ENCODE data around the gene SMARCA4. TPM values are rescaled to one million over a fixed set of nuclear protein-coding genes. Genes with fewer than 3 reads are reported as not detected.

SMARCA4 gene
- total and polyA plus RNA-seq, 5 donors from 2014 or later: 6.3 to 79.5 (median 7.5) TPM

GRCh38 chr19:10995926-10996600 is 35.2 kb downstream of the SMARCA4 start:
- Mint-ChIP-seq H3K36me3 (peaks cover 32% of the 10 kb centered on the region), H3K27ac (no peak overlapping the region), H3K4me3 (no peak overlapping the region), H3K4me1 (peaks cover 0 to 3% (median 0%) of the 10 kb centered on the region in 4 donors), H3K27me3 (no peaks in the 10 kb centered on the region), H3K9me3 (no peaks in the 10 kb centered on the region)
- no peak for DNase-seq
- Histone ChIP-seq H3K9me3 (ENCODE audit: control insufficient read depth in 2 of 2, low read length in 2 of 2) (no peaks in the 10 kb centered on the region), H3K36me3 (ENCODE audit: control insufficient read depth, insufficient read depth, low read length) (peaks cover 57% of the 10 kb centered on the region), H3K27me3 (ENCODE audit: control insufficient read depth, insufficient read depth, low read length) (no peaks in the 10 kb centered on the region), H3K27ac (ENCODE audit: insufficient read depth, low read length, poor library complexity, severe bottlenecking) (no peak overlapping the region), H3K4me3 (ENCODE audit: low read depth, low read length) (no peak overlapping the region), H3K4me1 (ENCODE audit: control insufficient read depth, insufficient read depth, low read length, poor library complexity, severe bottlenecking) (no peaks in the 10 kb centered on the region)
- no peak for ATAC-seq (ENCODE audit: low read depth in 2 of 2)

DNA sequence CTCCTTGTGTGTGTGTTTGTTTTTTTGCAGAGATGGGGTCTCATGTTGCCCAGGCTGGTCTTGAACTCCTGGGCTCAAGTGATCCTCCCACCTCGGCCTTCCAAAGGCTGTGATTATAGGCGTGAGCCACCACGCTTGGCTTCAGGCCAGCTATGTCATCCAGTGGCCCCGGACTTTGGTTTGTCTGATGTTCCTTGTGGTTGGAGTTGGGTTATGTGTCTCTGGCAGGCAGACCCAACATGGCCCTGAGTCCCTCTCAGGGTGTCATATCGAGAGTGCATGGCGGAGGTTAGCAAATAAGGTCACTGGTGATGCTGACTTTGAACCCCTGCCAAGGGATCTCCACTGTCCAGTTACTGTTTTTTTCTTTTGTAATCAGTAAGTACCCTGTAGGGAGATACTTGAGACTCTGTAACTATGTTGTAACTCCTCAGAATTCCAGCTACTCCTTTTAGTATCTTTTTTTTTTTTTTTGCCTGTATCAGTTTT is 37.3 kb downstream of the SMARCA4 start:
- no peaks in the 10 kb centered on the region for H3K9me3 Mint-ChIP-seq

DNA sequence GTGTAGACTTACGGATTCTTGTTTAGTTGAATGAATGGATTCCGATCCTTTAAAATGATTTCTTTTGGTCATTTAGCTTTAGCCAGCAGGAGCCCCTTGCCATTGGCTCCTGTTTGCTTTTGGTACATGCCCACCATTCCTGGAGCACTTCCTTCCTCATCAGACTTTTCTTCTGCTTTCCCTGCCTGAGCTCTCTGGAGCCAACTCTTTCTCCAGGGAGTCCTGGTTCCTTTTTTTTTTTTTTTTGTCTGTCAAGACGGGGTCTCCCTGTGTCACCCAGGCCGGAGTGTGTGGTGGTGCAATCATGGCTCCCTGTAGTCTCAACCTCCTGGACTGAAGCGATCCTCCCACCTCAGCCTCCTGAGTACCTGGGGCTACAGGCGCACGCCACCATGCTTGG is 37.8 kb downstream of the SMARCA4 start:
- Mint-ChIP-seq H3K36me3 (peaks cover 31% of the 10 kb centered on the region), H3K9me3 (no peaks in the 10 kb centered on the region), H3K4me1 (no peaks in the 10 kb centered on the region), H3K27ac (no peak overlapping the region), H3K27me3 (no peaks in the 10 kb centered on the region), H3K4me3 (no peak overlapping the region)
- Histone ChIP-seq H3K36me3 (ENCODE audit: control insufficient read depth, insufficient read depth, low read length) (peaks cover 64% of the 10 kb centered on the region), H3K4me3 (ENCODE audit: low read depth, low read length) (no peak overlapping the region), H3K4me1 (ENCODE audit: control insufficient read depth, insufficient read depth, low read length, poor library complexity, severe bottlenecking) (no peaks in the 10 kb centered on the region), H3K9me3 (ENCODE audit: control insufficient read depth in 2 of 2, low read length in 2 of 2) (no peaks in the 10 kb centered on the region), H3K27me3 (ENCODE audit: control insufficient read depth, insufficient read depth, low read length) (no peaks in the 10 kb centered on the region), H3K27ac (ENCODE audit: insufficient read depth, low read length, poor library complexity, severe bottlenecking) (no peak overlapping the region)
- ATAC-seq (ENCODE audit: low read depth in 2 of 2): no peak
- no peak for DNase-seq

More for the DNA sequence above, 37.3 kb downstream of the SMARCA4 start:
- DNase-seq (no peak), ATAC-seq (ENCODE audit: low read depth in 2 of 2) (no peak)
- Histone ChIP-seq H3K27me3 (ENCODE audit: control insufficient read depth, insufficient read depth, low read length) (no peaks in the 10 kb centered on the region), H3K9me3 (ENCODE audit: control insufficient read depth in 2 of 2, low read length in 2 of 2) (no peaks in the 10 kb centered on the region), H3K4me3 (ENCODE audit: low read depth, low read length) (no peak overlapping the region), H3K36me3 (ENCODE audit: control insufficient read depth, insufficient read depth, low read length) (peaks cover 60% of the 10 kb centered on the region), H3K4me1 (ENCODE audit: control insufficient read depth, insufficient read depth, low read length, poor library complexity, severe bottlenecking) (no peaks in the 10 kb centered on the region), H3K27ac (ENCODE audit: insufficient read depth, low read length, poor library complexity, severe bottlenecking) (no peak overlapping the region)
- H3K36me3 Mint-ChIP-seq: peaks cover 31% of the 10 kb centered on the region
- no peaks in the 10 kb centered on the region for H3K4me1 Mint-ChIP-seq
- H3K4me3 Mint-ChIP-seq: no peak overlapping the region
- no peaks in the 10 kb centered on the region for H3K27me3 Mint-ChIP-seq
- H3K27ac Mint-ChIP-seq: no peak overlapping the region

DNA sequence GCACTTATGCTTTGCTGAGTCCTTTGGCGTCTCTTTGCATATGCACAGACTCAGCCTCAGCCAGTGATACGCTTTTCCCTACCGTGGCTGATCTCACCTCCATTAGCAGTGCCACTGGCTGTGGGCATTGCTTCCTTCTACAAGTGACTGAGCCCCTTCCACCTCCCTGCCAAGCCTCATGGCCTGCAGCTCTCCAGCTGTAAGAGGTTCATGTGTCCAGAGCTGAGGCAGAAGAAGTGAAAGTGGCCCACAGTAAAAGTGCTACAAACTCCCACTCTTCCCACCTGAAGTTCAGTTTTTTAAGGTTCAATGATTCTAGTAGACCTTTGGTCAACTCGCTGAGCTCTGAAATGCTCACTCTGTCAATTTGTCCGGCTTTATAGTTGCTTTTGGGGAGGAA is 44.7 kb downstream of the SMARCA4 start:
- Mint-ChIP-seq H3K27ac (no peak overlapping the region), H3K4me1 (no peaks in the 10 kb centered on the region), H3K9me3 (no peaks in the 10 kb centered on the region), H3K27me3 (no peaks in the 10 kb centered on the region), H3K4me3 (no peak overlapping the region), H3K36me3 (peaks cover 42% of the 10 kb centered on the region)
- ATAC-seq (ENCODE audit: low read depth in 2 of 2): no peak
- Histone ChIP-seq H3K4me3 (ENCODE audit: low read depth, low read length) (no peak overlapping the region), H3K36me3 (ENCODE audit: control insufficient read depth, insufficient read depth, low read length) (peaks cover 48% of the 10 kb centered on the region), H3K27ac (ENCODE audit: insufficient read depth, low read length, poor library complexity, severe bottlenecking) (no peak overlapping the region), H3K4me1 (ENCODE audit: control insufficient read depth, insufficient read depth, low read length, poor library complexity, severe bottlenecking) (no peaks in the 10 kb centered on the region), H3K27me3 (ENCODE audit: control insufficient read depth, insufficient read depth, low read length) (no peaks in the 10 kb centered on the region), H3K9me3 (ENCODE audit: control insufficient read depth in 2 of 2, low read length in 2 of 2) (no peaks in the 10 kb centered on the region)
- no peak for DNase-seq

GRCh38 chr19:11007385-11007784 is 46.6 kb downstream of the SMARCA4 start:
- no peaks in the 10 kb centered on the region for H3K4me1 Mint-ChIP-seq
- Histone ChIP-seq H3K27ac (ENCODE audit: insufficient read depth, low read length, poor library complexity, severe bottlenecking) (no peak overlapping the region), H3K27me3 (ENCODE audit: control insufficient read depth, insufficient read depth, low read length) (no peaks in the 10 kb centered on the region), H3K36me3 (ENCODE audit: control insufficient read depth, insufficient read depth, low read length) (peaks cover 55% of the 10 kb centered on the region), H3K4me1 (ENCODE audit: control insufficient read depth, insufficient read depth, low read length, poor library complexity, severe bottlenecking) (no peaks in the 10 kb centered on the region), H3K4me3 (ENCODE audit: low read depth, low read length) (no peak overlapping the region), H3K9me3 (ENCODE audit: control insufficient read depth in 2 of 2, low read length in 2 of 2) (no peaks in the 10 kb centered on the region)
- H3K27me3 Mint-ChIP-seq: no peaks in the 10 kb centered on the region
- ATAC-seq (ENCODE audit: low read depth in 2 of 2): no peak
- no peaks in the 10 kb centered on the region for H3K9me3 Mint-ChIP-seq
- no peak overlapping the region for H3K4me3 Mint-ChIP-seq
- H3K36me3 Mint-ChIP-seq: peaks cover 39% of the 10 kb centered on the region
- no peak for DNase-seq
- no peak overlapping the region for H3K27ac Mint-ChIP-seq

DNA sequence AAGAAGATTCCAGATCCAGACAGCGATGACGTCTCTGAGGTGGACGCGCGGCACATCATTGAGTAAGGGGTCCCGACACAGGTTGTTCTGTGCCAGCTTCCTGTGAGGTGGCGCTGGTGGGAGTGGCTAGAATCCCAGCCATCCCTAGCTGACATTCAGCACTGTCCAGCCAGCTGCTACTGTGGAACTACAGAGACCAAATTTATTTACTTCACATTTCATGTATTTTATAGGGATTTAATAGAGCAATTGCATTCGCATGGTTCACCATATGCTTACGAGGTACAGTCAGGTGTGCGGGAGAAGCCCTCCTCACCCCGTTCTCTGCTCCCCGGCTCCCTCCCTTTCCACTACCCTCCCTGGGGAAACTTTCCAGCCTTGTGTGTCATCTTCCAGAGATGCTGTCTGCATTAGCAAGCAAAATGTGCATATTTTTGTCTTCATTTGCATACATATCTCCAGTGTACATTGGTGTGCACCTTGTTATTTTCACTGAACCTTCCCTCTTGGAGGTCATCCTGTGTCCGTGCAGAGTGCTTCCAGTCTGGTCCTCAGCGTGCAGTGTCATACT is 47.2 kb downstream of the SMARCA4 start:
- no peak for ATAC-seq (ENCODE audit: low read depth in 2 of 2)
- Mint-ChIP-seq H3K27ac (no peak overlapping the region), H3K9me3 (no peaks in the 10 kb centered on the region), H3K27me3 (no peaks in the 10 kb centered on the region), H3K36me3 (peaks cover 44% of the 10 kb centered on the region), H3K4me1 (peaks cover 0 to under 1% (median 0%) of the 10 kb centered on the region in 4 donors), H3K4me3 (no peak overlapping the region)
- Histone ChIP-seq H3K4me3 (ENCODE audit: low read depth, low read length) (no peak overlapping the region), H3K27me3 (ENCODE audit: control insufficient read depth, insufficient read depth, low read length) (no peaks in the 10 kb centered on the region), H3K9me3 (ENCODE audit: control insufficient read depth in 2 of 2, low read length in 2 of 2) (no peaks in the 10 kb centered on the region), H3K36me3 (ENCODE audit: control insufficient read depth, insufficient read depth, low read length) (peaks cover 56% of the 10 kb centered on the region), H3K27ac (ENCODE audit: insufficient read depth, low read length, poor library complexity, severe bottlenecking) (no peak overlapping the region), H3K4me1 (ENCODE audit: control insufficient read depth, insufficient read depth, low read length, poor library complexity, severe bottlenecking) (no peaks in the 10 kb centered on the region)
- no peak for DNase-seq

- H3K4me3 Mint-ChIP-seq: no peak overlapping the region
Observed at GRCh38 chr19:11010041-11010440, 49.2 kb downstream of the SMARCA4 start.

DNA sequence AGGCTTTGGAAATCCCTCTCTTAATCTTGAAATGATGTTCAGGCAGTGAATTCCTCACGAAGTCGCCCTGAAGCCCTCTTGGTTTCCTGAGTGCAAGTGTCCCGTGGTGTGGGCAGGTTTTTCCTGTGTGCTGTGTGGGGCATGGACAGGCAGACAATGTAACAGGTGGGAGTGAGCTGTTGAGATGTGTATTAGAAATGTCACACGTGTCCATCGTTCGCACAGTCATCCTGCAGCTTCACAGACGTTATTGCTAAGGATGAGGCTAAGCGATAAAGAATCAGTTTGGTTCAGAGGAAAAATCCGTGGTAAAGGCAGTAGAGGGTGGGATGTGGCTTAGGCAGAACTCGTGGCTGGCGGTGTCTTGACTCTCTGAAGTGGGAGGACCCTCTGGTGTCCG is 51.7 kb downstream of the SMARCA4 start:
- no peak overlapping the region for H3K4me3 ChIP-seq (ENCODE audit: low read depth, low read length)
- ATAC-seq (ENCODE audit: low read depth in 2 of 2) (no peak), DNase-seq (no peak)
- peaks cover 78% of the 10 kb centered on the region for H3K36me3 ChIP-seq (ENCODE audit: control insufficient read depth, insufficient read depth, low read length)
- no peaks in the 10 kb centered on the region for H3K9me3 ChIP-seq (ENCODE audit: control insufficient read depth in 2 of 2, low read length in 2 of 2)
- Mint-ChIP-seq H3K4me3 (no peak overlapping the region), H3K9me3 (no peaks in the 10 kb centered on the region), H3K27me3 (no peaks in the 10 kb centered on the region), H3K4me1 (peaks cover 0 to 6% (median 0%) of the 10 kb centered on the region in 4 donors), H3K27ac (no peak overlapping the region), H3K36me3 (peaks cover 41% of the 10 kb centered on the region)
- H3K27ac ChIP-seq (ENCODE audit: insufficient read depth, low read length, poor library complexity, severe bottlenecking): no peak overlapping the region
- H3K27me3 ChIP-seq (ENCODE audit: control insufficient read depth, insufficient read depth, low read length): no peaks in the 10 kb centered on the region
- H3K4me1 ChIP-seq (ENCODE audit: control insufficient read depth, insufficient read depth, low read length, poor library complexity, severe bottlenecking): no peaks in the 10 kb centered on the region

More at GRCh38 chr19:11010041-11010440, 49.2 kb downstream of the SMARCA4 start:
- peaks cover 0 to 2% (median 0%) of the 10 kb centered on the region in 4 donors for H3K4me1 Mint-ChIP-seq
- H3K27ac Mint-ChIP-seq: peak overlapping the region in 1 of 3 donors; percentile 87
- Histone ChIP-seq H3K4me3 (ENCODE audit: low read depth, low read length) (no peak overlapping the region), H3K27me3 (ENCODE audit: control insufficient read depth, insufficient read depth, low read length) (no peaks in the 10 kb centered on the region), H3K27ac (ENCODE audit: insufficient read depth, low read length, poor library complexity, severe bottlenecking) (no peak overlapping the region), H3K4me1 (ENCODE audit: control insufficient read depth, insufficient read depth, low read length, poor library complexity, severe bottlenecking) (no peaks in the 10 kb centered on the region), H3K36me3 (ENCODE audit: control insufficient read depth, insufficient read depth, low read length) (peaks cover 69% of the 10 kb centered on the region), H3K9me3 (ENCODE audit: control insufficient read depth in 2 of 2, low read length in 2 of 2) (no peaks in the 10 kb centered on the region)
- no peaks in the 10 kb centered on the region for H3K27me3 Mint-ChIP-seq
- H3K36me3 Mint-ChIP-seq: peaks cover 48% of the 10 kb centered on the region
- DNase-seq (no peak), ATAC-seq (ENCODE audit: low read depth in 2 of 2) (no peak)
- no peaks in the 10 kb centered on the region for H3K9me3 Mint-ChIP-seq
